ENCODE measurements around the gene ASS1. TPM values are rescaled to one million over a fixed set of nuclear protein-coding genes. Genes with fewer than 3 reads are reported as not detected.

The ASS1 gene
- total RNA-seq, 1 donor from 2014 or later = 94.8 TPM

DNA sequence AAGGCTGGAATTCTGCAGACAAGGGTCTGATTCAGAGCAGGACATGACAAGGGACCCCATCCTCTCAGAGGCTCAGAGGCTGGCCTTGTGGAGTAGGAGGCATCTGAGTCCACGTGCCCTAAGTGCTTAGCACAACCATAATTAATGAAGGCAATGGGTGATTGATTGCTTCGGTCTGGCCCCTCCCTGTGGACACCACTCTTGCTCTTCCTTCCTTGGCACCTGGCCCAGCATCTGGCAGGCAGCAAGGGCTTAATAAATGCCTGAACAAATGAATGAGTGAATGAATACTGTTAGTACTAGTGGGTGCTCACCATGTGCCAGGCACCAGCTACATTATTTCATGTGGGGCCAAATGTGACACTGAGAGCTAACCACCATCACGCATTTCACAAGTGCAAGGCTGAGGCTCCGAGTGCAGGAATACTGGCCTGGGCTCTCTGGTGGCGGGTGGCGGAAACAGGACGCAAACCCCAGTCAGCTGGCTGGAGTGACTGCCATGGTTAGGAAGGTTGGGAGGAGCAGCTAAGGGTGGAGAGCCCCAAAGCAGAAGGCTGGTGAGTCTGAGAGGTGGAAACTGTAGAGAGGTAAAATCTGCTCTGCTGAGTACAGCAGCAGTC lies 53.6 kb downstream of the ASS1 start:
- TF ChIP-seq, protein P1, sequence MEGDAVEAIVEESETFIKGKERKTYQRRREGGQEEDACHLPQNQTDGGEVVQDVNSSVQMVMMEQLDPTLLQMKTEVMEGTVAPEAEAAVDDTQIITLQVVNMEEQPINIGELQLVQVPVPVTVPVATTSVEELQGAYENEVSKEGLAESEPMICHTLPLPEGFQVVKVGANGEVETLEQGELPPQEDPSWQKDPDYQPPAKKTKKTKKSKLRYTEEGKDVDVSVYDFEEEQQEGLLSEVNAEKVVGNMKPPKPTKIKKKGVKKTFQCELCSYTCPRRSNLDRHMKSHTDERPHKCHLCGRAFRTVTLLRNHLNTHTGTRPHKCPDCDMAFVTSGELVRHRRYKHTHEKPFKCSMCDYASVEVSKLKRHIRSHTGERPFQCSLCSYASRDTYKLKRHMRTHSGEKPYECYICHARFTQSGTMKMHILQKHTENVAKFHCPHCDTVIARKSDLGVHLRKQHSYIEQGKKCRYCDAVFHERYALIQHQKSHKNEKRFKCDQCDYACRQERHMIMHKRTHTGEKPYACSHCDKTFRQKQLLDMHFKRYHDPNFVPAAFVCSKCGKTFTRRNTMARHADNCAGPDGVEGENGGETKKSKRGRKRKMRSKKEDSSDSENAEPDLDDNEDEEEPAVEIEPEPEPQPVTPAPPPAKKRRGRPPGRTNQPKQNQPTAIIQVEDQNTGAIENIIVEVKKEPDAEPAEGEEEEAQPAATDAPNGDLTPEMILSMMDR (IDR thresholded peaks at IDR 0.05; ENCODE audit: unreplicated experiment) = no peak
- Mint-ChIP-seq H3K36me3 (peaks cover 21% of the 10 kb centered on the region), H3K4me3 (no peak overlapping the region), H3K9me3 (peaks cover 11% of the 10 kb centered on the region), H3K4me1 (no peaks in the 10 kb centered on the region), H3K27me3 (ENCODE audit: low read depth) (no peaks in the 10 kb centered on the region), H3K27ac (no peak overlapping the region)
- no peak for DNase-seq (ENCODE audit: low spot score in 2 of 2, unreplicated experiment in 2 of 2)

DNA sequence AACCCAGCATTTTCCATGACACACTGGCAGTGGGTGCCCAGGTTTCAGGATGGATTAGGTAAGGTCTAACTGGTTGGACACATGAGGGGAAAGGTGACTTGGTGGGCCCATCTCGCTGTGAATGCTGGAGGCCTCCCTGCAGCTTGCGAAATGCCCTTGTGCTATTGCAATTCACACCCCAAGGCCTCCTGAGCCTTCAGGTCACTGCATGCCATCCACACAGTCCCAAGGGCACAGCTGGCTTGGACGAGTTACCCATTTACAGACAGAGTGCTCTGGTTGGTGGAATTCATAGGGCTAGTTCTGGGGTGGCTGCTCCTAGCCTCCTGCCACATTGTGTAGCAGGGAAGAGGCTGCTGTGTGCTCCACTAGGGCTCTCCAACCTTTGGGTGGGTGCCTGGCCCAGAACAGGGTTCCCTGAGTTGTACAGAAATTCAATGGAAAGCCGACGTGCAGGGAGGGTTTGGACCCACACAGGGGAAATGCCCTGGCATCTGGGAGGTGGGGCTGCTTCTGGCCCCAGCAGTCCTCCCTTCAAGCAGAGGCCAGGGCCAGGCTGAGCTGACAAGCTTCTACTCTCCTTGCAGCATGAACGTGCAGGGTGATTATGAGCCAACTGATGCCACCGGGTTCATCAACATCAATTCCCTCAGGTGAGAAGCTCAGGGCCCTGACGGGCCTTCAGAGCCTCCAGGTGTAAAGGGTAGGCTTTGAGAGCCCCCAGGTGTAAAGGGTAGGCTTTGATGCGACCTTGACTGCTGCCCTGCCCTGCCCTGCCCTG lies 54.3 kb downstream of the ASS1 start:
- no peaks in the 10 kb centered on the region for H3K27me3 Mint-ChIP-seq (ENCODE audit: low read depth)
- DNase-seq (ENCODE audit: low spot score in 2 of 2, unreplicated experiment in 2 of 2) = no peak
- H3K9me3 Mint-ChIP-seq = peaks cover 11% of the 10 kb centered on the region
- no peak overlapping the region for H3K4me3 Mint-ChIP-seq
- TF ChIP-seq, protein P1 (IDR thresholded peaks at IDR 0.05; ENCODE audit: unreplicated experiment) = no peak
- H3K27ac Mint-ChIP-seq = no peak overlapping the region
- H3K4me1 Mint-ChIP-seq = no peaks in the 10 kb centered on the region
- H3K36me3 Mint-ChIP-seq = peaks cover 20% of the 10 kb centered on the region

DNA sequence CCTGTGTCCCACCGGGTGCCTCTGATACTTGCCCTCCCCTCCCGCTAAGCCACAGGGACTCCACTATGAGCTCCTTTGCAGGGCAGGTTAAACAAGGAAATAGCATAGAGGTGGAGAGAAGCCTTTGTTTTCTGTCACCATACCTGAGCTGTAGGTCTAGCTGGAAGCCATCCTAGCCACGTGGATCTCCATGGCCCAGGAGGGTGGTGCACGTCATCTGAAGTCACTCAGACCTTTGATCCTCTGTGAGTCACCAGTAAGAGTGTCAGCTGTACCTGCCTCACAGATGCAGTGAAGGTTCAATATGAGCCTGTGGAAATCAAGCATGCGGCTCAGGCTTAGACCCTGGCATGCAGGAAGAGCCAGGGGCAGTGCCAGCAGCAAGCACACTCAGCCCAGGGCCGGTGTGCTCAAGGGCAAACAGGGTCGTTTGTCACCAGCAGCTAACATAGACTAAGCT lies 55.1 kb downstream of the ASS1 start:
- Mint-ChIP-seq H3K27me3 (ENCODE audit: low read depth) (no peaks in the 10 kb centered on the region), H3K4me3 (no peak overlapping the region)

DNA sequence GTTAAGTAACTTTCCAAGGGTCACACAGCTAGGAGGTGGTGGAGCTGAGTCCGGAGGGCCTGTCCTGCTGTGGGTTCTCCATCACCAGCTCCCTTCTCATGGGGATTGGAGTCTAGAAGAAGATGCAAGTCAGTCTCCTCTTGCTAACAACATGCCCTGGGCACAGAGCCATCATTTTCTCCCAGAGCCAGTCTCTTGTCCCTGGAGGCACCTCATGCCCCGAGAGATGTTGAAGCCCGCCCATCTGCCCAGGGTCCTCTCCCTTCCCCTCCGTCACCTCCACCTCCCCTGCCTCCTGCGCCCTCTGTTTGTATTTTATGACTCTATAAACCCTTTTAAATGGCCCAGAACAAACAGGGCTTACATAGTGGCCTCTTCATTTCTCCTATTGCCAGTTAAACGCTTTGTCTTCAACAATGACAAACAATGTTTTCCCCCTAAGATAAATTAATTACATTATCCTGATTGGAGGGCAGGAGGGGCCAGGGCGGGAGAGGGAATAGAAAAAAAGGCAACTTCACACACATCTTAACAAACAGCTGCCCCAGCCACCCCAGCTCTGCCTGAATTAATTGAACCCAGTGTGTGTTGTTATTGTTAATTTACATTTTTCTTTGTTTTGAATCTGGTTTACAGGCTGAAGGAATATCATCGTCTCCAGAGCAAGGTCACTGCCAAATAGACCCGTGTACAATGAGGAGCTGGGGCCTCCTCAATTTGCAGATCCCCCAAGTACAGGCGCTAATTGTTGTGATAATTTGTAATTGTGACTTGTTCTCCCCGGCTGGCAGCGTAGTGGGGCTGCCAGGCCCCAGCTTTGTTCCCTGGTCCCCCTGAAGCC lies 55.8 kb downstream of the ASS1 start:
- TF ChIP-seq, protein P1 (IDR thresholded peaks at IDR 0.05; ENCODE audit: unreplicated experiment) = no peak
- DNase-seq (ENCODE audit: low spot score in 2 of 2, unreplicated experiment in 2 of 2) = no peak
- Mint-ChIP-seq H3K9me3 (peaks cover 4% of the 10 kb centered on the region), H3K27me3 (ENCODE audit: low read depth) (no peaks in the 10 kb centered on the region), H3K36me3 (peaks cover 7% of the 10 kb centered on the region), H3K4me3 (no peak overlapping the region), H3K27ac (peak overlapping the region; percentile 12), H3K4me1 (no peaks in the 10 kb centered on the region)

More for the DNA sequence above, 55.1 kb downstream of the ASS1 start:
- peaks cover 13% of the 10 kb centered on the region for H3K36me3 Mint-ChIP-seq
- TF ChIP-seq, protein P1 (IDR thresholded peaks at IDR 0.05; ENCODE audit: unreplicated experiment) = no peak
- H3K4me1 Mint-ChIP-seq = no peaks in the 10 kb centered on the region
- peaks cover 9% of the 10 kb centered on the region for H3K9me3 Mint-ChIP-seq
- no peak for DNase-seq (ENCODE audit: low spot score in 2 of 2, unreplicated experiment in 2 of 2)
- H3K27ac Mint-ChIP-seq = no peak overlapping the region

DNA sequence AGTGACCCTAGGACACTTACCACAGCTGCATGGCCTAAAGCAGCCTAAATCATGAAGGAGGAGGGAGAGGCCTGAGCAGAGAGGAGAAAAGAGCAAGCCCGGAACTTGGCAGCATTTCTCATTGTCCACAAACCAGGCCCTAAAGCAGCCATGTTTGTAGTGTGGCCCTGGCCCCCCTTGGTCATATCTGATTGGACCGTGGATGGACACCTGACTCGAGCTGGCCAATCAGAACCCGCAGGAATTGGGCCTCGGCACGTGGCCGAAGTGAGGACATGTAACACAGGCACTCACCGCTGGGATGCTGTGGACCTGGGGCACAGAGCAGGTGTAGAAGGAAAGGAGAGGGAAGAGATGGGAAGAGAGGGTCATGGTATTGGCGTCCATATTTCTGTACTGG lies 56.9 kb downstream of the ASS1 start:
- TF ChIP-seq, protein P1 (IDR thresholded peaks at IDR 0.05; ENCODE audit: unreplicated experiment) = no peak
- H3K27ac Mint-ChIP-seq = no peak overlapping the region

More for the DNA sequence above, 56.9 kb downstream of the ASS1 start:
- Mint-ChIP-seq H3K36me3 (peaks cover 2% of the 10 kb centered on the region), H3K4me3 (no peak overlapping the region), H3K9me3 (no peaks in the 10 kb centered on the region), H3K27me3 (ENCODE audit: low read depth) (no peaks in the 10 kb centered on the region), H3K4me1 (no peaks in the 10 kb centered on the region)
- DNase-seq (ENCODE audit: low spot score in 2 of 2, unreplicated experiment in 2 of 2) = no peak
